ENCODE data around the gene TTC39C.
"Not testable (repeated sequence)": the region's sequence is repeated elsewhere in the genome, so short reads cannot be mapped to it uniquely, and the experiment has no call there.

Gene TTC39C

DNA sequence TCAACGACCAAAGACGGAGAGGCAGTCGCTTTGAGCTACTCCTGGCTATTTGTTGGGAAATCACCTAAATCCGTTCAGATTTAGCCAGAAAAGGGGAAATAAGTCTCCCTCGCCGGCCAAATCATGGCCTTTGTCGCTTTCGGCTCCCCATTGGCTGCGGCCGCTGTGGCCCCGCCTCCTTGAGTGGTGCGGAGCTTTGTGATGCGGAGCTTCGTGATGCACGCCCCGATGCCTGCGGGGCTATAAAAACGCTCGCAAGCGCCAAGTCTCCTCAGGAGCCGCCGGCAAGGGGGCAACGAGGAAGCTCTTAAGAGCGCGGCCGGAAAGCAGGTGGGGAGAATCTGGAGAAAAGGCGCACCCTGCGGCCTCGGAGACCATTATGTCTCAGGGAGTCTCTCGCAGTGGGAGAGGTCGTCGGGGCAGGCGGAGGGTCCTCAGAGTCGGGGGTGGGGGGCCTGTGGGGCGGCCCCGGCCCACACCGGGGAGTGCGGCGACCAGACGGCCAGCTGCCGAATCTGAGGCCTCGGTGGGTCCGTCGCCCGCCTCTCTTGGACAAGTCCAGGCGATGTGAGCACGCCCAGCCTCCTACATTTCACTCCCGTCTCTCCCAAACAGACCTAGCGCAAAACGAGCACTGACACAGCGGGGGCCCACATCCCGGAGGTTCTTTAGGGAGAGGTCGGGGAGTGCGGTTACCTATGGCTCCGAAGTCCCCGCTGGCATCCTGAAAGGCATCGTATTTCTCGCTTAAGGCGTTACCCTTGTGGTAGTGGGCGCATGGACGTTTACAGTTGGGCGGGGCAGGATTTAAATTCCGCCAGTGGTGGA lies 124.4 kb downstream of the TTC39C start, which contains the start of gene CABYR:
Gene CABYR, plus strand, starts transcription at position 274 of the 828 bp plus-strand sequence. CDS start 4,053 bp downstream, outside the sequence.
- DNase-seq: peak; percentile 76

DNA sequence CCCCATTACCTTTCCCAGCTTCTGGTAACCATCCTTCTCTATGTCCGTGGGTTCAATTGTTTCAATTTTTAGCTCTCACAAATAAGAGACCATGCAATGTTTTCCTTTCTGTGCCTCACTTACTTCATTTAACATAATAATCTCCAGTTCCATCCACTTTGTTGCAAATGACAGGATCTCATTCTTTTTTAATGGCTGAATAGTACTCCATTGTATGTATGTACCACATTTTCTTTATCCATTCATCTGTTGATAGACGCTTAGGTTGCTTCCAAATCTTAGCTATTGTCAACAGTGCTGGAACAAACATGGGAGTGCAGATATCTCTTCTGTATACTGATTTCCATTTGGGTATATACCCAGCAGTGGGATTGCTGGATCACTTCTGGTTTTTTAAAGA lies 126.1 kb downstream of the TTC39C start:
- no peak for DNase-seq

DNA sequence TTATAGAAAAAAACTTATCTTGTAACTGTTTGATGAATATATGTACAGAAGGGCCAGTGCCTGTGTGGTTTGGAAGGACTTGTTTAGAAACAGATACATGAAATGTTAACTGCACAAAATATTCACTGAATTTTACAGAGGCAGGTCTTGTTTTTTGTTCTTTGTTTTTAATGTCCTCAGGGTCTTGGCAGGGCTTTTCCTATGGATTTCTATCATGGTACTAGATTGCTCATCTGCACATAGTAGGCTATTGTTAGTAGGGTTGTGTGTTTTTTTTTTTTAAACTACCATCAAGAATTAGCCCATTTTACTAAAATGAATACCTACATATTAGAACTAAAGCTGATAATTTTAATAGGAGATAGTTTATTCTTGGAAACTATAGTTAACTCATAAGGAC lies 127.8 kb downstream of the TTC39C start:
- no peak for DNase-seq

DNA sequence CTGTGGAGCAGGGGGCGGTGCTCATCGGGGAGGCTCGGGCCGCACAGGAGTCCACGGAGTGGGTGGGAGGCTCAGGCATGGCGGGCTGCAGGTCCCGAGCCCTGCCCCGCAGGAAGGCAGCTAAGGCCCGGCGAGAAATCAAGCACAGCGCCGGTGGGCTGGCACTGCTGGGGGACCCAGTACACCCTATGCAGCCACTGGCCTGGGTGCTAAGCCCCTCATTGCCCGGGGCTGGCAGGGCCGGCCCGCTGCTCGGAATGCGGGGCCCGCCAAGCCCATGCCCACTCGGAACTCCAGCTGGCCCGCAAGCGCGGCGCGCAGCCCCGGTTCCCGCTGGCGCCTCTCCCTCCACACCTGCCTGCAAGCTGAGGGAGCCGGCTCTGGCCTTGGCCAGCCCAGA lies 135.0 kb downstream of the TTC39C start:
- DNase-seq: not testable (repeated sequence)

DNA sequence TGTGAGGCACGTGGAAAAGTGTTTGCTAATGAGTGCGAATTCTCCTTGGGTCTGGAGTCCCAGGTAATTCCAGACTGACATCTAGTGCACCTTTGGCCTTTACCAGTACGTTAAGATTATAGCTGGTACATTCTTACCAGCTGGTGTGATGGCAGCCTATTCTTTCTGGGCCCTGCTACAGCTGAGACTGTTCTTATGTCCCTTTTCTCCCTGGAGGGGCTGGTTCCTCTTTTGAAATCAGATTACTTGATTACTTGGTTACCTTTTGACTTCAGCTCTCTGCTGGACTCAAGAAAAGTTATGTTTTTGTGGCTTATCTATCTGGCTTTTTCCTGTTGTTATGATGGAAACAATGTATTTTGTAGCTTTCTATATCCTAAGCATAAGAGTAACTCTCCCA lies 138.8 kb downstream of the TTC39C start:
- DNase-seq: no peak

DNA sequence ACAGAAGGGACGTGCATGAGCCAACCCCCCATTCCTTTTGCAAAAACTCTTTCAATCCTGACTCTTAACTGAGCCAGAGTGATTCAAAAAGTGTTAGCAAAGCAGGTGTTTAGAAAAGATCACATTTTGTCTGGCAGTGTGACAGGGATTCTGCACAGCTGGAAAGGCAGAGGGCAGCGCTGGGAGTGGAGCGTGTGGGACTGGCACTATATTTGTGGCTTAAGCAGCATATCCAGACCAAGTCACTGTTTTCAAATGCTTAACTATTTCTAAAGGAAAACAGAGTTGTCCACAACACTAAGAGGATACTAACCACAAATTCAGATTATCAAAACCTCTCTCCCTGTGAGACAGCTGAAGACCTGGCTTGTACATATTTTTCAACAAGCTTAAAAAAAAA lies 143.3 kb downstream of the TTC39C start:
- DNase-seq: no peak

DNA sequence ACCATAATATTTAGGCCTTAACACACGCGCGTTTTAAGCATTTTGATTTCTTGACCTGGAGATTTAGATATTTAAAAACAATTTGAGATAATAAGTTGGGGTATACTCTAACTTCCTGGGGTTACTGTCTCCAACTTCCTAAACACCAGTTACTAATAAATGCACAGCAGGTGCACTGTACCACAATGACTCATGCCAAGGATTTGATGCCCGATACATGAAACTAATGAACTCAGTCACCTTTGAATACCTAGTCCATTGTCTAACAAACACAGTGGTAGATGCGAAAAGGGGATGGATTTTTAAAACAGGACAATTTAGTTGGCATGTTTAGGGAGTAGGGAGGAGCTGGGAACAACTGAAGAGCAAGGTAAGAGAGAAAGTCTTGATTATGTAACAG lies 145.5 kb downstream of the TTC39C start:
- no peak for DNase-seq

DNA sequence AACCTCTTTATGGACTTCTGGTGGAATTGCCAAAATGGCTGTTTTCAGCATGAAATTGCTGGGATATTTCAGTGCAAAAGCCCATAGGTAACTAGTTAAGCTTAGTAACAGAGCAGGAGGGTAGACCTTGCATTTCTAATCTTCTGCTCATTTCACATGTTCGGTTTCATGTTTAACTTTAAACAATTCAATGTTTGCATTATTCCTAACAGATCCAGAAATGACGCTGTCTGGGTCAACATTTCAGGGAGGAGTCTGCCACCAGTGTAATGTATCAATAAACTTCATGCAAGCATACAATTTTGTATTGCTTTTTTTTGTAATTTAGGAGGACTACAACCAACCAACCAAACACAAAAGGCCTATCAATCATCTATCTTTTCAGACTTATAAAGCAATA lies 146.8 kb downstream of the TTC39C start:
- DNase-seq: no peak

DNA sequence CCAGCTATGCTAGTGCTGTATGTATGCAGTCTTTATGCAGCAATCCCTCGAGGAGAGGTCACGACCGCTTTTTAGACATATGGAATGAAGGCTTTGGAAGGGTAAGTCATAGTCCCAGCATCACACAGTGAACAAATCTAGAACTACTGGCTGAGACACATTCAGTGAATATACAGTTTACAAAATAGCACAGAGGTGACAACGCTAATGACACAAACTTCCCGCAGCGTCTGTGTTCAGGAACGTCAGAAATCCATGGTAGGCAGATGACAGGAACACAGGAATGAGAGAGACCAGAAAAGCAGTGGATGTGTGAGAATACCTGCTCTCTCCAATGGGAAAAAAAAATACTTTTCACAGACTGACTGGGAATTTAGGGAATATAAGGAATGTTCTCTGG lies 153.9 kb downstream of the TTC39C start:
- no peak for DNase-seq

DNA sequence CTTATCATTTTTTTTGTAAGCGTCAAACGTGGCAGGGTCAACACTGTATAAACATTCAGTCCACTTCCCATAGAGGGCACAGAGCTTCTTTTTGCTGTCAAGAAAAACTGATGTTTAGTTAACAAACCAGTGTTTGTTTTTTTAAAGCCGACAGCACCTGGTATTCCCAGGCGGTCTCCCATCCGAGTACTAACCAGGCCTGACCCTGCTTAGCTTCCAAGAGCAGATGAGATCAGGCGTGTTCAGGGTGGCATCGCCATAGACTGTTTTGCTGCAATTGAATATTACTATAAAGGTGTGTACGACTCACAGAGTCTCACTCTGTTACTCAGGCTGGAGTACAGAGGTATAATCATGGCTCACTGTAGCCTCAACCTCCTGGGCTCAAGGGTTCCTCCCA lies 155.8 kb downstream of the TTC39C start:
- no peak for DNase-seq

DNA sequence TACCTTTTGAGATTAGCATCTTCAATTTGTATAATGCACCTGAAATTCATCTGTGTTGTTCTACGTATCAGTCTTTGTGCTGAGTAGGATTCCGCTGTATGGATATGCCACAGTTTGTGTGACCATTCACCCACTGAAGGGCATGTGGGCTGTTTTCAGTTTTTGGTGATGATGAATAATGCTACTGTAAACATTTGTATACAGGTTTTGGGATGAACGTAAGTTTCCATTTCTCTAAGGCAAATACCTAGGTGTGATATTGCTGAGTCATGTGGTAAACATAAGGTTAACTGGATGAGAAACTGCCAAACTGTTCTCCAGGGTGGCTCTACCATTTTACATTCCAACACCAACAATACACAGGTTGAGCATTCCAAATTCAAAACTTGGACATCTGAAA lies 159.4 kb downstream of the TTC39C start:
- DNase-seq: no peak

DNA sequence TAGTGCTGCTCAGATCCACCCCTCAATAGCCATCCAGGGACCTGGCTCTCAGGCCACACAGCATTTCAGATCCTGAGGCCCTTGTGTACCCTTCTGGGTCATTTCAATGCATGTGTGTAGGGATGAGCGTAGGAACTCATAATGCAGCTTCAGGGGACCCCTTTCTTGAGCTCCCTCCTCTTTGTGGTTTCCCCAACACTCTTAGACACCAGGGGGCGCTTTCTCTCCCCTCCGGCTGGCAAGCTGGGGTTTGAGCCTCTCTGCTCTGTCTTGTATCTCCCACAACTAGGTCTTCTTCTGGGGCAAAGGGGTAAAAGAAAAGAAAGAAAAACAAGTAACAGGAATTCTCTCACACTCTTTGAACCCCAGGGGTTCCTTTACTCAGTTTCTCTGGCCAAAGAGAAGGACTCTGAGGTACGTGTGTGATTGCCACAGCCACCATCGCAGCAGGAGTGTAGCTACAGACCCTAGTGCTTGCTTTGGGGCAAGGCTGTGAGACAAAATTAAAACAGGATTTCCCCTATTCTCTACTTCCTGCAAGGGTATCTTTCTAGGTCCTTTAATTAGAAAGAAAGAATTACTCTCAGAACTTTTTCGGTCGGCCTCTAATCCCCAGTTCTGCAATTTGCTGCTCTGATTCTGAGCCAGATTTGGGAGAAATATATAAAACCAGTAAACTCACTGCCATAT lies 162.3 kb downstream of the TTC39C start:
- DNase-seq: no peak

DNA sequence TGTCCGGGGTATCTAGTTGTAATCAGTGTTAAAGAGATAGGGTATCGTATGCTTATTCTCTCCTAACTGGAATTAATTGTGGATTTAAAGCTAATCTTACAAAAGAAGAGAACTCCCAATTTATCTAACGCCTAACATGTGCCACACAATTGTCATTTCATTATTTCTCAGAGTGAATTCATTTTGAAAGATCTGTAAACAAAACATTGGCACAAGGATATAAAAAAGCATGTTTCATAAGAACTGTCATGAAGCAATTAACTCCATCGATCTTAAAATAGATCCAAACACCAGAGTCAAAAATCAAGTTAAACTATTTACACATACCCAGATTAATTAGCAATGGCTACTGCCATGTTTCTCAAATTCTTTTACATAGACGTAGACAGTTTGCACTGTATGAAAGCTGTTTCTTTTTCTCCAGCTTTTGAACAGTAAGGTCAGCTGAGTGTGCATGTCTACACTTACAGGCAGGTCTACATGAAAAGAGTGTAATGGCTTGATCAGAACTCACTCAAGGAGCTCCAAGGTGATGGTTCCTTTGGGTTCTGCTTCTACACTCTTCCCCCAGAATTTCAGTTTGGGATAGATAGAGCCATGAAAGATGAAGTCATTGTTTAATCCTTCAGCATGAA lies 163.1 kb downstream of the TTC39C start:
- no peak for DNase-seq

DNA sequence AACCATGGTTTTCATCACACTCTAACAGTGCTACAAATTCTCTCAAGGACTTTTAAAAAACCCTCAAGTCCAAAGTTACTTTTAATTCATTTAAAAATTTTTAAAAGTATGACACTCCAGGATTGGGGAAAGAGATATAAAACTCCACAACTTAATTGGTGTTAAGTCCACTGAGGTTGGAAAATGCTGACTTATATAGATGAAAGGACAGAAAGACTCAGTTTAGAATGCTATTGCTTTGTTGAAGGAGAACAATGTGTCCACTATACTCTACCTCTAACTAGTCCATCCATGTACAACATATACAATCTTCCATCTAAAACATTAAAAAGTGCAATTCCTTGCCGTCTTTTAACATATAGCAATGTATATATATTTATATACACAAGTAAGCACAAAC lies 165.5 kb downstream of the TTC39C start:
- no peak for DNase-seq

DNA sequence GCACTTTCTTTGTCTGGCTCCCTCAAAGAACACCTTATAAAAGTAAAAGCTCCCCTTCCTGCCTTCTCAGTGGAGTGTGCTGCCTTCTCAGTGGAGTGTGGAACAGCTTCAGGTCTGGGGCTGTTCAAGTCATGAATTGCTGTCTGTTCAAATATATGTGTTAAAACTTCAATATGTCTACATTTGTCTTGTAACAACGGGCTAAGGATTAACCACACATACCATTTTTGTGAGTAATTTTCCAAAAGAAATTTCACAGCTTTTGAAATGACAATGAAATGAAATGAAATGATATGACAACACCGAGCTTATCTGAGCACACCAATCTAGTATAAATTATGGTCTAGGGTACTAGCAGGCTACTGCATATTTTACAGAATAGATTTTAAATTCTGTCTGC lies 167.3 kb downstream of the TTC39C start:
- DNase-seq: no peak
